ENCODE measurements around the gene AFF1. TPM values are rescaled to one million over a fixed set of nuclear protein-coding genes. Genes with fewer than 3 reads are reported as not detected.

AFF1 gene
- total and polyA plus RNA-seq, 2 donors (not counting 1 experiment from before 2014, with no cell fraction given) = 15.5 to 21.1 TPM

- Histone ChIP-seq H3K9me3 (ENCODE audit: control insufficient read depth, insufficient read depth, low read depth, low read length) (no peaks in the 10 kb centered on the region), H3K4me3 (replicated peaks in 1 of 4; ENCODE audit: control extremely low read depth in 1 of 4, insufficient read depth in 1 of 4, low read depth in 3 of 4, low read length in 4 of 4) (no peak overlapping the region), H3K9ac (ENCODE audit: insufficient read depth, low read length) (no peak overlapping the region), H3K79me2 (ENCODE audit: control insufficient read depth, insufficient read depth, low read length) (no peaks in the 10 kb centered on the region), H3K27ac (ENCODE audit: insufficient read depth, low read length) (no peak overlapping the region), H2AFZ (ENCODE audit: low read length) (no peak overlapping the region), H3K36me3 (ENCODE audit: control insufficient read depth, insufficient read depth, low read length) (no peaks in the 10 kb centered on the region), H3K4me2 (ENCODE audit: extremely low read depth, insufficient read depth, low read length) (no peak overlapping the region), H4K20me1 (ENCODE audit: control insufficient read depth, extremely low read depth, insufficient read depth, low read length) (no peaks in the 10 kb centered on the region), H3K4me1 (ENCODE audit: control insufficient read depth, extremely low read depth, insufficient read depth, low read length) (peaks cover 4% of the 10 kb centered on the region), H3K27me3 (ENCODE audit: control insufficient read depth, insufficient read depth, low read length) (no peaks in the 10 kb centered on the region)
- no peak for DNase-seq (ENCODE audit: low read depth in 2 of 2)
- no peak for TF ChIP-seq EZH2 (IDR thresholded peaks at IDR 0.05; ENCODE audit: low read length, missing control alignments)
- TF ChIP-seq CTCF (conservative IDR thresholded peaks at IDR 0.05 in 1 of 2, IDR thresholded peaks at IDR 0.05 in 1 of 2; ENCODE audit: low read depth in 1 of 2, low read length in 2 of 2) = no peak
Observed at GRCh38 chr4:87088186-87088585, 153.4 kb downstream of the AFF1 start.

- no peak for TF ChIP-seq CTCF (conservative IDR thresholded peaks at IDR 0.05 in 1 of 2, IDR thresholded peaks at IDR 0.05 in 1 of 2; ENCODE audit: low read depth in 1 of 2, low read length in 2 of 2)
- no peak for TF ChIP-seq EZH2 (IDR thresholded peaks at IDR 0.05; ENCODE audit: low read length, missing control alignments)
- no peaks in the 10 kb centered on the region for H3K27me3 ChIP-seq (ENCODE audit: control insufficient read depth, insufficient read depth, low read length)
- no peak overlapping the region for H3K4me3 ChIP-seq (replicated peaks in 1 of 4; ENCODE audit: control extremely low read depth in 1 of 4, insufficient read depth in 1 of 4, low read depth in 3 of 4, low read length in 4 of 4)
- no peak overlapping the region for H2AFZ ChIP-seq (ENCODE audit: low read length)
- H3K4me1 ChIP-seq (ENCODE audit: control insufficient read depth, extremely low read depth, insufficient read depth, low read length) = peaks cover 4% of the 10 kb centered on the region
- H3K36me3 ChIP-seq (ENCODE audit: control insufficient read depth, insufficient read depth, low read length) = no peaks in the 10 kb centered on the region
- DNase-seq (ENCODE audit: low read depth in 2 of 2) = no peak
- no peak overlapping the region for H3K4me2 ChIP-seq (ENCODE audit: extremely low read depth, insufficient read depth, low read length)
- no peaks in the 10 kb centered on the region for H4K20me1 ChIP-seq (ENCODE audit: control insufficient read depth, extremely low read depth, insufficient read depth, low read length)
- H3K9ac ChIP-seq (ENCODE audit: insufficient read depth, low read length) = no peak overlapping the region
- no peaks in the 10 kb centered on the region for H3K79me2 ChIP-seq (ENCODE audit: control insufficient read depth, insufficient read depth, low read length)
- no peaks in the 10 kb centered on the region for H3K9me3 ChIP-seq (ENCODE audit: control insufficient read depth, insufficient read depth, low read depth, low read length)
- no peak overlapping the region for H3K27ac ChIP-seq (ENCODE audit: insufficient read depth, low read length)
Observed at GRCh38 chr4:87089368-87089767, 154.6 kb downstream of the AFF1 start.

- Histone ChIP-seq H3K4me3 (replicated peaks in 1 of 4; ENCODE audit: control extremely low read depth in 1 of 4, insufficient read depth in 1 of 4, low read depth in 3 of 4, low read length in 4 of 4) (no peak overlapping the region), H3K27me3 (ENCODE audit: control insufficient read depth, insufficient read depth, low read length) (no peaks in the 10 kb centered on the region), H3K36me3 (ENCODE audit: control insufficient read depth, insufficient read depth, low read length) (no peaks in the 10 kb centered on the region), H3K27ac (ENCODE audit: insufficient read depth, low read length) (no peak overlapping the region), H3K4me1 (ENCODE audit: control insufficient read depth, extremely low read depth, insufficient read depth, low read length) (peaks cover 4% of the 10 kb centered on the region), H4K20me1 (ENCODE audit: control insufficient read depth, extremely low read depth, insufficient read depth, low read length) (no peaks in the 10 kb centered on the region), H3K9ac (ENCODE audit: insufficient read depth, low read length) (no peak overlapping the region), H3K79me2 (ENCODE audit: control insufficient read depth, insufficient read depth, low read length) (no peaks in the 10 kb centered on the region), H3K4me2 (ENCODE audit: extremely low read depth, insufficient read depth, low read length) (no peak overlapping the region), H3K9me3 (ENCODE audit: control insufficient read depth, insufficient read depth, low read depth, low read length) (no peaks in the 10 kb centered on the region), H2AFZ (ENCODE audit: low read length) (no peak overlapping the region)
- no peak for DNase-seq (ENCODE audit: low read depth in 2 of 2)
- TF ChIP-seq CTCF (conservative IDR thresholded peaks at IDR 0.05 in 1 of 2, IDR thresholded peaks at IDR 0.05 in 1 of 2; ENCODE audit: low read depth in 1 of 2, low read length in 2 of 2) = no peak
- no peak for TF ChIP-seq EZH2 (IDR thresholded peaks at IDR 0.05; ENCODE audit: low read length, missing control alignments)
Observed at GRCh38 chr4:87090305-87090704, 155.5 kb downstream of the AFF1 start.
